IPS-20b (cell line): Measurements from ENCODE around the gene SEC11A.
"Not testable (repeated sequence)": the region's sequence is repeated elsewhere in the genome, so short reads cannot be mapped to it uniquely, and the experiment has no call there.

Source experiments
- H3K27ac ChIP-seq: one replicate; pipeline ENCODE4 v1.5.1; 2013; ENCODE audit warnings: low read length
- H3K27me3 ChIP-seq: 2 replicates; pipeline ENCODE4 v1.6.1; 2013; ENCODE audit warnings: mild to moderate bottlenecking, low read length, inconsistent platforms; ENCODE audit not compliant: insufficient read depth
- H3K36me3 ChIP-seq: 2 replicates; pipeline ENCODE4 v1.6.1; 2013; ENCODE audit warnings: low read depth, mild to moderate bottlenecking, inconsistent platforms, low read length, moderate library complexity; ENCODE audit not compliant: insufficient read depth
- H3K4me1 ChIP-seq: 2 replicates; pipeline ENCODE4 v1.6.1; 2013; ENCODE audit warnings: mild to moderate bottlenecking, control low read depth, inconsistent platforms, low read length, moderate library complexity; ENCODE audit not compliant: insufficient read depth
- H3K4me3 ChIP-seq: 2 replicates; pipeline ENCODE4 v1.5.1; 2013; ENCODE audit warnings: mild to moderate bottlenecking, low read length, inconsistent platforms
- H3K9ac ChIP-seq: 2 replicates; pipeline ENCODE4 v1.6.1; 2013; ENCODE audit warnings: low read depth, mild to moderate bottlenecking, inconsistent platforms, low read length, moderate library complexity
- H3K9me3 ChIP-seq: 2 replicates; pipeline ENCODE4 v1.6.1; 2013; ENCODE audit warnings: mild to moderate bottlenecking, low read depth, low read length, inconsistent platforms; ENCODE audit not compliant: insufficient read depth

Gene SEC11A

GRCh38 chr15:84699538-84700191 lies 16.3 kb downstream of the SEC11A start:
- Histone ChIP-seq H3K27me3 (no peaks in the 10 kb centered on the region), H3K9ac (no peak overlapping the region), H3K27ac (no peak overlapping the region), H3K4me3 (no peak overlapping the region), H3K36me3 (peaks cover 8% of the 10 kb centered on the region; the same call in 1 of the 2 replicates), H3K9me3 (no peaks in the 10 kb centered on the region), H3K4me1 (no peaks in the 10 kb centered on the region)

GRCh38 chr15:84697236-84697990 lies 18.5 kb downstream of the SEC11A start:
- no peak overlapping the region for H3K9ac ChIP-seq
- no peaks in the 10 kb centered on the region for H3K9me3 ChIP-seq
- H3K36me3 ChIP-seq: no peaks in the 10 kb centered on the region
- H3K4me1 ChIP-seq: no peaks in the 10 kb centered on the region
- H3K27me3 ChIP-seq: no peaks in the 10 kb centered on the region
- H3K4me3 ChIP-seq: no peak overlapping the region
- no peak overlapping the region for H3K27ac ChIP-seq

GRCh38 chr15:84696757-84697156 lies 19.2 kb downstream of the SEC11A start:
- Histone ChIP-seq H3K9me3 (no peaks in the 10 kb centered on the region), H3K4me3 (no peak overlapping the region), H3K4me1 (no peaks in the 10 kb centered on the region), H3K27ac (no peak overlapping the region), H3K36me3 (no peaks in the 10 kb centered on the region; the same call in 1 of the 2 replicates), H3K9ac (no peak overlapping the region), H3K27me3 (no peaks in the 10 kb centered on the region)

- Histone ChIP-seq H3K9me3 (no peaks in the 10 kb centered on the region), H3K4me3 (no peak overlapping the region), H3K36me3 (peaks cover 57% of the 10 kb centered on the region), H3K9ac (no peak overlapping the region), H3K27me3 (no peaks in the 10 kb centered on the region), H3K27ac (no peak overlapping the region), H3K4me1 (no peaks in the 10 kb centered on the region)
These were observed 25.6 kb downstream of the SEC11A start for GRCh38 chr15:84690342-84690741.

- no peak overlapping the region for H3K4me3 ChIP-seq
- no peaks in the 10 kb centered on the region for H3K4me1 ChIP-seq
- H3K36me3 ChIP-seq: peaks cover 58% of the 10 kb centered on the region
- H3K27ac ChIP-seq: no peak overlapping the region
- H3K9ac ChIP-seq: no peak overlapping the region
- H3K27me3 ChIP-seq: no peaks in the 10 kb centered on the region
- H3K9me3 ChIP-seq: no peaks in the 10 kb centered on the region
These were observed 26.1 kb downstream of the SEC11A start for GRCh38 chr15:84689858-84690257.

GRCh38 chr15:84686446-84686845 lies 29.5 kb downstream of the SEC11A start:
- H3K4me1 ChIP-seq, H3K27me3 ChIP-seq, H3K9me3 ChIP-seq, H3K9ac ChIP-seq, H3K4me3 ChIP-seq, H3K27ac ChIP-seq: not testable (repeated sequence)
- peaks cover 86% of the 10 kb centered on the region for H3K36me3 ChIP-seq

- H3K27me3 ChIP-seq: no peaks in the 10 kb centered on the region
- H3K9me3 ChIP-seq: no peaks in the 10 kb centered on the region
- no peak overlapping the region for H3K4me3 ChIP-seq
- H3K9ac ChIP-seq: no peak overlapping the region
- no peaks in the 10 kb centered on the region for H3K4me1 ChIP-seq
- no peak overlapping the region for H3K27ac ChIP-seq
- H3K36me3 ChIP-seq: peaks cover 83% of the 10 kb centered on the region
These were observed 30.6 kb downstream of the SEC11A start for GRCh38 chr15:84685304-84685703.

- no peak overlapping the region for H3K27ac ChIP-seq
- no peaks in the 10 kb centered on the region for H3K27me3 ChIP-seq
- H3K36me3 ChIP-seq: peaks cover 83% of the 10 kb centered on the region
- no peaks in the 10 kb centered on the region for H3K9me3 ChIP-seq
- H3K9ac ChIP-seq: no peak overlapping the region
- H3K4me3 ChIP-seq: no peak overlapping the region
- no peaks in the 10 kb centered on the region for H3K4me1 ChIP-seq
These were observed 31.8 kb downstream of the SEC11A start for GRCh38 chr15:84684092-84684491.

GRCh38 chr15:84681831-84682230 lies 34.1 kb downstream of the SEC11A start:
- Histone ChIP-seq H3K9me3 (no peaks in the 10 kb centered on the region), H3K4me1 (no peaks in the 10 kb centered on the region), H3K27me3 (no peaks in the 10 kb centered on the region), H3K4me3 (no peak overlapping the region), H3K9ac (no peak overlapping the region), H3K36me3 (peaks cover 77% of the 10 kb centered on the region), H3K27ac (no peak overlapping the region)

GRCh38 chr15:84671211-84671610 lies 44.7 kb downstream of the SEC11A start:
- Histone ChIP-seq H3K27ac (no peak overlapping the region), H3K4me3 (no peak overlapping the region), H3K4me1 (no peaks in the 10 kb centered on the region), H3K9me3 (no peaks in the 10 kb centered on the region), H3K27me3 (no peaks in the 10 kb centered on the region), H3K9ac (no peak overlapping the region), H3K36me3 (peaks cover 76% of the 10 kb centered on the region)

GRCh38 chr15:84669726-84670125 lies 46.2 kb downstream of the SEC11A start:
- Histone ChIP-seq H3K9me3 (no peaks in the 10 kb centered on the region), H3K36me3 (peaks cover 78% of the 10 kb centered on the region), H3K4me1 (no peaks in the 10 kb centered on the region), H3K27me3 (no peaks in the 10 kb centered on the region), H3K9ac (no peak overlapping the region), H3K4me3 (no peak overlapping the region), H3K27ac (no peak overlapping the region)
